Stomach (tissue), 9 donors: ENCODE measurements around the gene ARHGAP29. TPM values are rescaled to one million over a fixed set of nuclear protein-coding genes. Genes with fewer than 3 reads are reported as not detected.

Experiments
- DNase-seq, 2 donors: peaks; one replicate each; pipeline versions ENCODE4 v3.0.0 to v3.0.0-alpha.2; 2013 to 2019
- H3K27ac ChIP-seq, 5 donors: fragments of 200-600 bp in 4 of 5; sonication (generic) in 4 of 5; one replicate each; pipeline ENCODE4 v1.5.1; 2013 to 2019; ENCODE audit warnings: mild to moderate bottlenecking in 1 of 5, moderate library complexity in 1 of 5
- H3K27me3 ChIP-seq, 3 donors: fragments of 200-600 bp; sonication (generic); one replicate each; pipeline ENCODE4 v1.5.1; 2017 to 2019; ENCODE audit warnings: mixed run types in 1 of 3
- H3K36me3 ChIP-seq, 4 donors: fragments of 200-600 bp; sonication (generic); 1 replicate in 3 of 4; 2 replicates in 1 of 4; pipeline ENCODE4 v1.5.1; 2016 to 2019
- H3K4me1 ChIP-seq, 4 donors: fragments of 200-600 bp; sonication (generic); one replicate each; pipeline ENCODE4 v1.5.1; 2016 to 2019
- H3K4me3 ChIP-seq, 4 donors: fragments of 200-600 bp; sonication (generic) in 3 of 4; one replicate each; pipeline ENCODE4 v1.5.1; 2016 to 2019; ENCODE audit warnings: mild to moderate bottlenecking in 1 of 4
- H3K9me3 ChIP-seq, 4 donors: fragments of 200-600 bp; sonication (generic); one replicate each; pipeline ENCODE4 v1.5.1; 2016 to 2019
- CTCF ChIP-seq, 7 experiments: fragments of 450-650 bp in 4 of 7; fragments of 200-600 bp in 3 of 7; sonication (generic) in 3 of 7; IDR thresholded peaks; one replicate each; pipeline ENCODE4 v1.5.1; 2016 to 2019; ENCODE audit warnings: antibody characterized with exemption in 7 of 7, control low read depth in 2 of 7, mild to moderate bottlenecking in 1 of 7
- EP300 ChIP-seq: sonication (generic); formaldehyde crosslinking; IDR thresholded peaks from one replicate; pipeline ENCODE4 v1.6.1; 2017; ENCODE audit warnings: antibody characterized with exemption
- POLR2A ChIP-seq, 4 donors: fragments of 450-650 bp; IDR thresholded peaks; one replicate each; pipeline ENCODE4 v1.6.1; 2016; ENCODE audit warnings: antibody characterized with exemption in 4 of 4, control low read depth in 2 of 4, mild to moderate bottlenecking in 1 of 4, moderate library complexity in 1 of 4
- POLR2AphosphoS5 ChIP-seq, 3 donors: sonication (generic); formaldehyde crosslinking; IDR thresholded peaks; one replicate each; pipeline ENCODE4 v1.6.1; 2016; ENCODE audit warnings: antibody characterized with exemption in 3 of 3
- WGBS, 5 donors: extraction: QIAGEN DNeasy Blood & Tissue Kit in 3 of 5; methylation state at CpG; one replicate each; pipeline versions ENCODE4 v1.1.5 to v1.1.7; 2013 to 2018; 5-methylcytosine and 5-hydroxymethylcytosine counted together
- intact Hi-C: fragments of 100-400 bp; cut with DNase I; formaldehyde crosslinking; loops from one replicate; pipeline ENCODE4 v1.15.1; 2023; ENCODE audit warnings: low total_unique reads
- polyA plus RNA-seq, 3 donors: library from polyadenylated mRNA; stranded (reverse); fragments of 200-250 nt; gene quantifications; one replicate each; pipeline ENCODE4 v1.2.3, GENCODE V29; 2013
- total RNA-seq, 5 donors: library from RNA; depleted of rRNA; stranded (reverse); fragments of >200 nt; gene quantifications; one replicate each; pipeline versions ENCODE4 v1.1.0 to v1.2.3, GENCODE V29; 2014 to 2016
- donor health status: healthy with polysubstance abuse.
- donor health status: Bipolar disorder and iron deficiency.
- donor health status: healthy.

Gene ARHGAP29
- total and polyA plus RNA-seq, 8 donors = 4.4 to 90.9 (median 17.6) TPM

- Histone ChIP-seq H3K4me3 (no peak overlapping the region), H3K36me3 (no peaks in the 10 kb centered on the region), H3K9me3 (peaks cover 0 to 5% (median 0%) of the 10 kb centered on the region in 4 donors), H3K4me1 (peaks cover 9 to 27% (median 22%) of the 10 kb centered on the region in 4 donors), H3K27me3 (peaks cover 0 to 17% (median 0%) of the 10 kb centered on the region in 3 donors), H3K27ac (no peak overlapping the region)
- WGBS, 5 donors = 70 to 86% (median 78%) methylated on average over 2 of the region's 2 CpGs
- DNase-seq = no peak
- intact Hi-C loops = no loop called here
- no peak for TF ChIP-seq POLR2A (IDR thresholded peaks at IDR 0.05)
- no peak for TF ChIP-seq POLR2AphosphoS5 (IDR thresholded peaks at IDR 0.05)
- no peak for TF ChIP-seq CTCF (IDR thresholded peaks at IDR 0.05)
- TF ChIP-seq EP300 = no peak
Observed at GRCh38 chr1:94243665-94244064, 6.3 kb upstream of the ARHGAP29 start.

GRCh38 chr1:94240822-94241221 is 3.4 kb upstream of the ARHGAP29 start:
- peaks cover 0 to 21% (median 0%) of the 10 kb centered on the region in 3 donors for H3K27me3 ChIP-seq
- H3K4me3 ChIP-seq = no peak overlapping the region
- DNase-seq = peak in 1 of 2 donors; percentile 52
- no peak overlapping the region for H3K27ac ChIP-seq
- peaks cover 0 to 23% (median 9%) of the 10 kb centered on the region in 4 donors for H3K4me1 ChIP-seq
- intact Hi-C loops = no loop called here
- no peaks in the 10 kb centered on the region for H3K36me3 ChIP-seq
- peaks cover 0 to 5% (median 0%) of the 10 kb centered on the region in 4 donors for H3K9me3 ChIP-seq
- TF ChIP-seq EP300 (no peak), CTCF (IDR thresholded peaks at IDR 0.05) (no peak), POLR2A (IDR thresholded peaks at IDR 0.05) (no peak), POLR2AphosphoS5 (IDR thresholded peaks at IDR 0.05) (no peak)

GRCh38 chr1:94239796-94240195 is 2.4 kb upstream of the ARHGAP29 start:
- H3K27ac ChIP-seq = no peak overlapping the region
- H3K9me3 ChIP-seq = peaks cover 0 to 5% (median 0%) of the 10 kb centered on the region in 4 donors
- intact Hi-C loops = loop anchor here (10.0 kb wide), 3 partner anchors 95 to 205 kb away; no protein-coding TSS in a partner anchor
- no peak overlapping the region for H3K4me3 ChIP-seq
- TF ChIP-seq EP300 (no peak), POLR2A (IDR thresholded peaks at IDR 0.05) (no peak), CTCF (IDR thresholded peaks at IDR 0.05) (no peak), POLR2AphosphoS5 (IDR thresholded peaks at IDR 0.05) (no peak)
- peaks cover 0 to 31% (median 13%) of the 10 kb centered on the region in 4 donors for H3K4me1 ChIP-seq
- H3K36me3 ChIP-seq = no peaks in the 10 kb centered on the region
- H3K27me3 ChIP-seq = peaks cover 0 to 21% (median 0%) of the 10 kb centered on the region in 3 donors
- no peak for DNase-seq

GRCh38 chr1:94239051-94239450 is 1.7 kb upstream of the ARHGAP29 start:
- H3K27me3 ChIP-seq = peaks cover 0 to 21% (median 0%) of the 10 kb centered on the region in 3 donors
- no peaks in the 10 kb centered on the region for H3K36me3 ChIP-seq
- H3K4me1 ChIP-seq = peaks cover 0 to 39% (median 17%) of the 10 kb centered on the region in 4 donors
- no peak for DNase-seq
- intact Hi-C loops = loop anchor here (10.0 kb wide), 3 partner anchors 96 to 204 kb away; no protein-coding TSS in a partner anchor
- WGBS, 5 donors = 73 to 87% (median 80%) methylated on average over 3 of the region's 3 CpGs
- no peak overlapping the region for H3K27ac ChIP-seq
- peaks cover 0 to 5% (median 0%) of the 10 kb centered on the region in 4 donors for H3K9me3 ChIP-seq
- no peak overlapping the region for H3K4me3 ChIP-seq
- TF ChIP-seq POLR2A (IDR thresholded peaks at IDR 0.05) (no peak), POLR2AphosphoS5 (IDR thresholded peaks at IDR 0.05) (no peak), EP300 (no peak), CTCF (IDR thresholded peaks at IDR 0.05) (no peak)
